Immature natural killer cell (primary cell): ENCODE measurements around the gene HIPK2. TPM values are rescaled to one million over a fixed set of nuclear protein-coding genes. Genes with fewer than 3 reads are reported as not detected.

Experiments
- DNase-seq, 3 donors: peaks; one replicate each; pipeline ENCODE4 v3.0.0; 2022; ENCODE audit warnings: mixed read lengths in 1 of 3
- H3K27ac Mint-ChIP-seq, 6 donors: one replicate each; pipeline ENCODE4 v1.8.0; 2020; ENCODE audit warnings: mixed read lengths in 6 of 6, mild to moderate bottlenecking in 5 of 6, inconsistent platforms in 4 of 6, moderate library complexity in 3 of 6
- H3K27me3 Mint-ChIP-seq, 3 donors: one replicate each; pipeline ENCODE4 v1.8.0; 2020 to 2021; ENCODE audit warnings: low read depth in 3 of 3, mild to moderate bottlenecking in 3 of 3, mixed read lengths in 3 of 3, moderate library complexity in 3 of 3, inconsistent platforms in 1 of 3
- H3K36me3 Mint-ChIP-seq, 3 donors: one replicate each; pipeline ENCODE4 v1.8.0; 2020; ENCODE audit warnings: mixed read lengths in 3 of 3, inconsistent platforms in 2 of 3, mild to moderate bottlenecking in 2 of 3
- H3K4me1 Mint-ChIP-seq, 2 donors: one replicate each; pipeline ENCODE4 v1.8.0; 2020; ENCODE audit warnings: inconsistent platforms in 2 of 2, mild to moderate bottlenecking in 2 of 2, mixed read lengths in 2 of 2, moderate library complexity in 1 of 2
- H3K4me3 Mint-ChIP-seq, 5 donors: one replicate each; pipeline ENCODE4 v1.8.0; 2020; ENCODE audit warnings: mild to moderate bottlenecking in 5 of 5, mixed read lengths in 5 of 5, inconsistent platforms in 3 of 5, moderate library complexity in 3 of 5
- H3K9me3 Mint-ChIP-seq, 6 donors: one replicate each; pipeline ENCODE4 v1.8.0; 2020; ENCODE audit warnings: mild to moderate bottlenecking in 6 of 6, mixed read lengths in 6 of 6, inconsistent platforms in 4 of 6, moderate library complexity in 3 of 6
- polyA plus RNA-seq, 3 donors: library from polyadenylated mRNA; unstranded; fragments of 300-500 nt; fragmentation: Illumina TruSeq; gene quantifications; one replicate each; pipeline ENCODE4 v1.2.3, GENCODE V29; 2021

The HIPK2 gene
- polyA plus RNA-seq: 10 to 100 TPM in 1 of 3 donors, 1 to 10 TPM in 2; 3.5 to 14.2 (median 3.7) TPM

DNA sequence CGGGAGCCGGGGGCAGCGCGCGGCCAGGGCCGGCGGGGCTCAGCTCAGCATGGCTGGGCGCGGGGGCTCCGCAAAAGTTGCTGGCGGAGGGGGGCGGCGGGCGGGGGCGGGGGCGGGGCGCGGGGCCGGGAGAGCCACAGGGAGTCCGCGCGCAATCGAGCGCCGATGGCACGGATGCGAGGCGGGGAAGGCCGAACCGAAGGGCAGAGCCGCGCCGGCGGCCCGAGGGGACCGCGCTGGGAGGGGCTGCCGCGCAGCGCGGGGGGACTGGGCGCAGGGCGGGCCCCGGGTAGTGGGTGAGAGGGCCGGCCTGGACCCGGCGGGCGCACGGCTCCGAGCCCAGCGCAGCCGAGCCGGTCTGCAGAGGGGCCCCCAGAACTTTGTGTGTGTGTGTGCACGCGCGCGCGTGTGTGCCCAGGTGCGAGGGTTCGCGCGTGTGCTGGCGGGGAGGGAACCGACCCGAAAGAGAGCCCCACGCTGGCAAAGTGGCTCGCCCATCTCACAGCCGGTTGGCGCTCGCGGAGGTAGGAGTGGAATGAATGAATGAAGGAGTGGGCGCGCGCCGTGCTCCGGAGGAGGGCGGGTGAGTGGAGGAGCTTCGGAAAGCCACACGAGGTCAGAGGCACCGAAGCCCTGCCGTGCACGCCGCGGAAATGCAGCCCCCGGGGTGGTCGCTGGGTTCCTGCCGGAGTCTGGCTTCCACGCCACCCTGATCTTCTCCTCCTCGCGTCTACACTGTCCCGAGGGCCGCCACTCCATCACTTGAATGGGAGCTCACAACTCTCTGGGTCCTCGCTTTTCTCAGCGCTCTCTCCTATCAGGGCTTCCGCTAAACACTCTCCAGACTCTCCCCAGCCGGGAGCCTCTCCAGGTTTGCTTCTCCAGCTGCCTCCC, at the start of gene HIPK2:
HIPK2 (minus strand) TSS at position 51 of the 894 bp plus-strand sequence. CDS start 375 bp downstream, outside the sequence.
- peak within 1 kb of the TSS; percentile 96 to 99 (median 98) for H3K27ac Mint-ChIP-seq
- H3K4me3 Mint-ChIP-seq: peak within 1 kb of the TSS; percentile 95 to 100 (median 100)
- H3K9me3 Mint-ChIP-seq: peaks cover 0 to 2% (median 0%) of the 10 kb centered on the region in 6 donors
- H3K36me3 Mint-ChIP-seq: peaks cover 0 to 9% (median 0%) of the 10 kb centered on the region in 3 donors
- H3K27me3 Mint-ChIP-seq: peaks cover 2 to 13% (median 11%) of the 10 kb centered on the region in 3 donors
- peak; percentile 71 to 77 (median 76) for DNase-seq
- H3K4me1 Mint-ChIP-seq: peaks cover 51 to 58% of the 10 kb centered on the region in 2 donors

GRCh38 chr7:139827042-139827441, 49.2 kb upstream of the HIPK2 start:
- H3K36me3 Mint-ChIP-seq: peaks cover 0 to 17% (median 8%) of the 10 kb centered on the region in 3 donors
- H3K9me3 Mint-ChIP-seq: no peaks in the 10 kb centered on the region
- peak overlapping the region in 2 of 6 donors; percentile 23 to 42 for H3K27ac Mint-ChIP-seq
- H3K4me3 Mint-ChIP-seq: no peak overlapping the region
- H3K27me3 Mint-ChIP-seq: peaks cover 0 to 8% (median 3%) of the 10 kb centered on the region in 3 donors
- peaks cover 35% of the 10 kb centered on the region in 2 donors for H3K4me1 Mint-ChIP-seq
- no peak for DNase-seq

DNA sequence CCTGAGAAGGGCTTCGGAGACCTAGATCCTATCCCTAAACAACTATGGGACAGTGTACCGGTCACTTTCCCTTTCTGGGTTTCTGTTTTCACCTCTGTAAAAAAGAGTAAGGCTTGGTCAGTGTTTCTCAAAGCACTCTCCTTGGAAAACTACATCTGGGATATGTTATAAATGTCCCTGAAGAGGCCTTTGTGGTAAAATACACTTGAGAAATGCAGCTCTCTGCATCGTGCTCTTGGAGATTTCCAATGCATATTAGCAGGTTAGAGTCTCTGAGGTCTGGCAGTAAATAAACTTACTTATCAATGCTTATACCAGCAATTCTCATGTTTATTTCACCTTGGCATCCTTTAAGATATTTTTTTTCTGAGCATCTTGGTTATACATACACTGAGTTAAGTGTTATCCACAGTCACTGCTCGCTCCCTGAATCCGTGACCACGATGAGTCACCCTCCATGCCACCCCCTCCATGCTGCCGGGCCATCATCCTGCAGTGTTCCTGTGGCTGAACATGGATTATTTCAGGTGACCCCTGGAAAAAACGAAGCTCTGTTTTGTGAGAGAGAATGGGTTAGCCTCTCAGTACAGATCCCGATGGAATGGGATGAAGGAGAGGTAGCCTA, 48.0 kb upstream of the HIPK2 start:
- no peak overlapping the region for H3K4me3 Mint-ChIP-seq
- no peak for DNase-seq
- peaks cover 23 to 25% of the 10 kb centered on the region in 2 donors for H3K4me1 Mint-ChIP-seq
- no peaks in the 10 kb centered on the region for H3K9me3 Mint-ChIP-seq
- peaks cover 0 to 7% (median under 1%) of the 10 kb centered on the region in 3 donors for H3K36me3 Mint-ChIP-seq
- H3K27me3 Mint-ChIP-seq: peaks cover 0 to 5% (median 3%) of the 10 kb centered on the region in 3 donors
- H3K27ac Mint-ChIP-seq: no peak overlapping the region

DNA sequence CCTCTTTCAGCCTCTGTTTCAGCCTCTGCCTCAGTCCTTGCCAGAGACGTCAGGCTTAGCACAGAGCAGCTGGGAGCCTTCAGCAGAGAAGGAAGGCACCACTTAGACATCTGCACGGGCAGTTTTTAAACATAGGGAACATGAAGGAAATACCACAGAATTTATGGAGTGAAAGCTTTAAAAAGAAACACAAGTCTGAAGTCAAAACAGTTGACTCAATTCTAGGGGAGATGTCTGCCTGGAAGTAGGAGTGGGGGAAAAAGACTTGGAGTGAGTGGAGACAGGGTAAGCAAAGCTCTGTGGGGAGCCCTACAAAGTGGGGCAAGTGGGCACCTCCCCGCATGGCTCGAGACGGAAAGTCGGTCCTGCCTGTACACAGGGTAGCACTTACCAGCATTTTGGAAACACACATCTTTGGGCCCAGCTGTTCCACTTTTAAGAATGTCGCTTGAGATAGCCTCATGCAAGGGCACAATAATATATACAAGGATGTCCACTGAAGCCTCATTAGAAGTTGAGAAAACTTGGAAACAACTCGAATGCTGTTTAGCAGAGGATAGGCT, 46.2 kb upstream of the HIPK2 start:
- Mint-ChIP-seq H3K9me3 (no peaks in the 10 kb centered on the region), H3K27me3 (peaks cover 0 to 5% (median 3%) of the 10 kb centered on the region in 3 donors), H3K4me3 (no peak overlapping the region), H3K27ac (no peak overlapping the region), H3K36me3 (peaks cover 0 to under 1% (median 0%) of the 10 kb centered on the region in 3 donors), H3K4me1 (peaks cover 7 to 8% of the 10 kb centered on the region in 2 donors)
- DNase-seq: no peak

GRCh38 chr7:139822855-139823254, 45.1 kb upstream of the HIPK2 start:
- H3K4me3 Mint-ChIP-seq: no peak overlapping the region
- H3K27me3 Mint-ChIP-seq: peaks cover 0 to 5% (median 3%) of the 10 kb centered on the region in 3 donors
- H3K9me3 Mint-ChIP-seq: no peaks in the 10 kb centered on the region
- DNase-seq: no peak
- H3K27ac Mint-ChIP-seq: no peak overlapping the region
- H3K36me3 Mint-ChIP-seq: no peaks in the 10 kb centered on the region
- no peaks in the 10 kb centered on the region for H3K4me1 Mint-ChIP-seq

DNA sequence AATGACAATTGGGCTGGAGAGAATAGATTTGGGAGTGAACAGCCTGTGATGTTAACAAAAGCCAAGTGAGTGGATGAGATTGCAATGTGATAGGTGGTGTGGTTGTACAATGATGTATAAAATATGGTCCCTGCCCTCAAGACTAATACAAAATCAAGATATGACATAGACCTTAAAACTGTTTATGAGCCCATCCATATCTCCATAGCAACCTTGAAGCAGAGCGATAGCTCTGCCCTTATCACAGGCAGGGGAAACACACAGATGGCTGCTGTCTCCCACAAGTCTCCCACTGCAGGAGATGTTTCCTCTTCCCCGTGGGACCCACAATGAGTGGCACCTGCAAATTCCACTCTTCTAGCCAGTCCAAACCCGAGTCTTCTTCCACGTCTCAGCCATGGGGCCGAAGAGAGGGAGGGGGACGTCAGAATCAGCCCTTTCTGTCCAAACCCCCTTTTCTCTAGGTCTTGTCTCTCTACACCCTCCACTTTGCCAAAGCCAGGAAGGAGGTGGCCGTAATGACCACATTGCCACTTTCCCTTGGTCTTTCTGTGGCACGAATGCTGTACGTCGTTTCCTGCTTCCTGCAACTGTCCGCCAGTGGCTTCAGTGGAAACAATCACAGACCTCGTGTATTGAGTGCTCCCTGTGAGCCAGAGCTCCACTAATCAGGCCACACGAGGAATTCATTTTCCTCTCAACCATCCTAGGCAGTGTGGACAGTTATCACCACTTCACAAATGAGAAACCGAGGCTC, 43.7 kb upstream of the HIPK2 start:
- no peaks in the 10 kb centered on the region for H3K4me1 Mint-ChIP-seq
- no peaks in the 10 kb centered on the region for H3K9me3 Mint-ChIP-seq
- H3K36me3 Mint-ChIP-seq: no peaks in the 10 kb centered on the region
- peak in 2 of 3 donors; percentile 17 to 18 for DNase-seq
- no peaks in the 10 kb centered on the region for H3K27me3 Mint-ChIP-seq
- H3K4me3 Mint-ChIP-seq: no peak overlapping the region
- H3K27ac Mint-ChIP-seq: no peak overlapping the region

DNA sequence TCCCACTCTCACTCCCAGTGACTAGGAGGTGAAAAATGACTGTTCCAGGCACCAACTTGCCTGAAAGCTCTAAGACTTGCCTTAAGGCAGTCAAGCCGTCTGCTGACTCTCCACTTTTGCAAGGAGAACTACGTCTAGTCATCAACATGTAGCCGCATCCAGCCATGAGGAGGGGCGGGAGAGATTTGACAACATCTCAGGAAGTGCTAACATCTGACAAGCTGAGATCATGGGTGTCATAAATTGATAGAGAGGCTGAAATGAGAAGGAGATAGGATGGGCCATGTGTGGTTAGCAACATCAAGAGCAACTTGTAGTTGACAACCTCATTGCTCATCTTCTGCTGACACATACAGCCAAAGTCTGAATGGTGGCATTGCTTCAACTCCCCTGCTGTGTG, 42.3 kb upstream of the HIPK2 start:
- H3K9me3 Mint-ChIP-seq: no peaks in the 10 kb centered on the region
- H3K27ac Mint-ChIP-seq: no peak overlapping the region
- DNase-seq: peak; percentile 76 to 84 (median 80)
- H3K36me3 Mint-ChIP-seq: peaks cover 0 to 3% (median 0%) of the 10 kb centered on the region in 3 donors
- H3K27me3 Mint-ChIP-seq: no peaks in the 10 kb centered on the region
- no peaks in the 10 kb centered on the region for H3K4me1 Mint-ChIP-seq
- no peak overlapping the region for H3K4me3 Mint-ChIP-seq

GRCh38 chr7:139817249-139817648, 39.5 kb upstream of the HIPK2 start:
- H3K27me3 Mint-ChIP-seq: no peaks in the 10 kb centered on the region
- H3K4me1 Mint-ChIP-seq: peaks cover 15 to 20% of the 10 kb centered on the region in 2 donors
- no peak for DNase-seq
- no peak overlapping the region for H3K4me3 Mint-ChIP-seq
- H3K27ac Mint-ChIP-seq: peak overlapping the region in 2 of 6 donors; percentile 15 to 42
- H3K36me3 Mint-ChIP-seq: peaks cover 0 to 3% (median 0%) of the 10 kb centered on the region in 3 donors
- no peaks in the 10 kb centered on the region for H3K9me3 Mint-ChIP-seq

- H3K36me3 Mint-ChIP-seq: peaks cover 0 to 3% (median 0%) of the 10 kb centered on the region in 3 donors
- H3K9me3 Mint-ChIP-seq: no peaks in the 10 kb centered on the region
- peaks cover 38 to 47% of the 10 kb centered on the region in 2 donors for H3K4me1 Mint-ChIP-seq
- peak overlapping the region; percentile 47 to 88 (median 52) for H3K27ac Mint-ChIP-seq
- peak overlapping the region in 4 of 5 donors; percentile 46 to 70 (median 63) for H3K4me3 Mint-ChIP-seq
- DNase-seq: no peak
- no peaks in the 10 kb centered on the region for H3K27me3 Mint-ChIP-seq
These were observed 35.9 kb upstream of the HIPK2 start for GRCh38 chr7:139813689-139814088.

DNA sequence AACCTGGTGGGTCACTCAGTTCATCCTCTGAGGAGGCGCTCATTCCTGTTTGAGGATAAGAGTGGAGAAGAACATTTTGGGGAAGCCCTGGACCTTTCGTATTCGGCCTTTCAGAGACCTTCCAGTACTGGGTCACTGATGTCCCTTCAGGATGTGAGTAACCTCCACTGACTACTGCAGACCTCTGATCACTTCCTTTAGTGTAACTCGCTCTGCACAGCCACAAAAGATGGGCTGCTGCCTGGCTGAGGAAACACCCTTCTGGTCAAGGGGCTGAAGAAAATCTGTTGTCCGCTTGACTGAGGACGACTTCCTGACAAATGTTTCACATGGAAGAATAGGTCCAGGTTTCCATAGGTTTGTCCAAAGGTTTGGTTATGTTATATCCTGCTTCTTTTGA, 35.4 kb upstream of the HIPK2 start:
- no peaks in the 10 kb centered on the region for H3K27me3 Mint-ChIP-seq
- peaks cover 38 to 47% of the 10 kb centered on the region in 2 donors for H3K4me1 Mint-ChIP-seq
- peaks cover 0 to 6% (median 0%) of the 10 kb centered on the region in 3 donors for H3K36me3 Mint-ChIP-seq
- no peak for DNase-seq
- H3K4me3 Mint-ChIP-seq: peak overlapping the region in 1 of 5 donors; percentile 60
- H3K27ac Mint-ChIP-seq: peak overlapping the region in 5 of 6 donors; percentile 2 to 55 (median 48)
- H3K9me3 Mint-ChIP-seq: peaks cover 0 to 1% (median 0%) of the 10 kb centered on the region in 6 donors

- H3K9me3 Mint-ChIP-seq: peaks cover 0 to 3% (median 0%) of the 10 kb centered on the region in 6 donors
- H3K27me3 Mint-ChIP-seq: peaks cover 0 to 3% (median 2%) of the 10 kb centered on the region in 3 donors
- peak overlapping the region; percentile 2 to 36 (median 18) for H3K4me3 Mint-ChIP-seq
- peak in 2 of 3 donors; percentile 34 to 41 for DNase-seq
- peaks cover 38 to 49% of the 10 kb centered on the region in 2 donors for H3K4me1 Mint-ChIP-seq
- H3K36me3 Mint-ChIP-seq: peaks cover 0 to 12% (median 0%) of the 10 kb centered on the region in 3 donors
- H3K27ac Mint-ChIP-seq: peak overlapping the region; percentile 8 to 73 (median 40)
These were observed 33.3 kb upstream of the HIPK2 start for GRCh38 chr7:139811066-139811465.

DNA sequence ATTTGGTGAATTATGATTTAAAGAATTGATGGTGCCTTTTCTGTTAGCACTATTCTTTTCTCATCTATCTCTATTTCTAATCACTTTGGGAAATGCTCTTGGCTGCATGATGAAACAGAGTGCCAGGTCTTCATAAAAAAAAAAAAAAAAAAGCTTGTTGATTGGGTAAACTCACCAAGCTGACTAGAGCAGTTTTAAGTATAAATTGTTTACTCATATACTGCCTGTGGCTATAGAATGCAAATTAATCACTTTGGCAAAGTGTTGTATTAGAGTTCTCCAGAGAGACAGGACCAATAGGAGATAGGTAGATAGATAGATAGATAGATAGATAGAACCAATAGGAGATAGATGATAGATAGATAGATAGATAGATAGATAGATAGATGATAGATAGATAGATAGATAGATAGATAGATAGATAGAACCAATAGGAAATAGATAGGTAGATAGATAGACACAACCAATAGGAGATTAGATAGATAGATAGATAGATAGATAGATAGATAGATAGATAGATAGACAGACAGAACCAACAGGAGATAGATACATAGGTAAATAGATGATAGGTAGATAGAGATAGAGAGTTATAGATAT, 31.1 kb upstream of the HIPK2 start:
- Mint-ChIP-seq H3K4me3 (no peak overlapping the region), H3K27me3 (peaks cover 0 to 3% (median 2%) of the 10 kb centered on the region in 3 donors), H3K27ac (peak overlapping the region in 2 of 6 donors; percentile 22 to 60), H3K4me1 (peaks cover 36 to 42% of the 10 kb centered on the region in 2 donors), H3K36me3 (peaks cover 0 to 10% (median 4%) of the 10 kb centered on the region in 3 donors), H3K9me3 (peaks cover 0 to 3% (median 0%) of the 10 kb centered on the region in 6 donors)
- no peak for DNase-seq
